ENCODE measurements around the gene HSD17B12.
"Not testable (repeated sequence)": the region's sequence is repeated elsewhere in the genome, so short reads cannot be mapped to it uniquely, and the experiment has no call there.

Gene HSD17B12

DNA sequence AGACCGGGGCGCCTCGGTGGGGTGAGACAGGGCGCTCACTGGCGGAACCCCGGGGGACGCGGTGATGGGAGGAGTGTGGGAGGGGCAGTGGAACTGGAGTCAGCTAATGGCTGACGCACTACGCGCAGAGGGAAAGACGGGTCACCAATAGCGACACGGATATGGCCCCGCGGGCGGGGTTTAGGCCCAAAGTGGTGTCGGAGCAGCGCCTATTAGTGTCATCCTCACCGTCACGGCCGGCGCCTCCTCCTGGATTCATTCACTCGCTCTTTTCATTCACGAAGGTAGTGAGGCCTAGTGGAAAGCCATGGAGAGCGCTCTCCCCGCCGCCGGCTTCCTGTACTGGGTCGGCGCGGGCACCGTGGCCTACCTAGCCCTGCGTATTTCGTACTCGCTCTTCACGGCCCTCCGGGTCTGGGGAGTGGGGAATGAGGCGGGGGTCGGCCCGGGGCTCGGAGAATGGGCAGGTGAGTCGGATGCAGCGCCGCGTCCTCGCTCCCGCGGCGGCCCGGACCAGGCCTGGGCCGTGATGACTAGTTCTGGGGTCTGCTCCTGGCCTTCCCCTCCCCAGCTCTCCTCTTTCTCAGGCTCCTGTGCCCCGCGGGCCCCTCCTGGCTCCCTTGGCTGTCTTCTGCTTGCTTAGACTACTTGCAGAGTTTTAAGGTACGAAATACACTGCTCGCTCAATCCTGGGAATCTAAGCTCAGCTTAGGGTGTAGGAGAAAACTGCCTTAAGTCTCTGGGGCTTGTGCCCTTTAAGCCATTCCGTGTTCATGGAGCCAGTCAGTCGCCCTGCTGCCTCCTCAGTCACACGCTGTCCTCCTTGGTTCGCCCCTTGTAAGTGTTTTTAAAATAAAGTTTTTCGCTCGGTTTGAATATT, at the start of gene HSD17B12:
HSD17B12 (plus strand) TSS at position 218 of the 880 bp plus-strand sequence; CDS start at position 308, 90 bp downstream.
- peak; percentile 97 to 99 (median 98) for DNase-seq

- no peak for DNase-seq
Observed at GRCh38 chr11:43631732-43632131, 48.8 kb upstream of the HSD17B12 start.

- DNase-seq = no peak
Observed at GRCh38 chr11:43632181-43632580, 48.4 kb upstream of the HSD17B12 start.

- DNase-seq = no peak
Observed at GRCh38 chr11:43638717-43639116, 41.8 kb upstream of the HSD17B12 start.

- no peak for DNase-seq
Observed at GRCh38 chr11:43639224-43639623, 41.3 kb upstream of the HSD17B12 start.

- no peak for DNase-seq
Observed at GRCh38 chr11:43639920-43640319, 40.6 kb upstream of the HSD17B12 start.

- DNase-seq = peak; percentile 82 to 89 (median 87)
Observed at GRCh38 chr11:43643898-43644620, 36.5 kb upstream of the HSD17B12 start.

DNA sequence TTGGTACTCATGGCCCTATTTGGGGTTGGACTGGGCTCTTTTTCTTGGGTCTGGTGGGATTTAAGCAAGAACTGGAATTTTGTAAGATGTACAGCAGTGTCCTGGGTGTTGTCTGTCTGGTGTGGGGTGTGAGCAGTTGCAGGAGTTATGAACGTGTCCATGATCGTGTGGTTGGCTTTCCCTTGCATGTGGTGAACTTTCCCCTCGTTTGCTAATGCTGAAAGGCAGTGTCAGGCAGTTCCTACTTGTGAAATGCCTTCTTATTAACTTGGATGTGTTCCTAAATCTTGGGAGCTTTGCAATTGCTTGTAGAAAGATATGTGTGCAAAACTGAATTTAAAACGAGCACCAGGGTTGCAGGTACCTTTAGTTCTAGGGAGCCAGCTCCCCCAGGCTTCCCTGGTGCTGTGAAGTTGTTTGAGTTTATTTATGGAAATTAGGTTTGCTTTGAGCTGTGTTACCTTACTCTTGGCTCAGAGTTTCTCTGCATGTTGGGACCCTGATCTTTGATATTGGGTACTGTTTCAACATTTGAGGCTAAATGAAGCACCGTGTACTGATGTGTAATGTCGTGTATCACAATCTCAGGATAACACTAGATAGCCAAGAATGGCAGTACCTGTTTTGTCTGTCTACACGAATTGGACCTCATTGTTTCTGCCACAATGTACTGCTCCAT, 35.8 kb upstream of the HSD17B12 start:
- no peak for DNase-seq

GRCh38 chr11:43646767-43647166, 33.8 kb upstream of the HSD17B12 start:
- DNase-seq = no peak

GRCh38 chr11:43648888-43649287, 31.6 kb upstream of the HSD17B12 start:
- no peak for DNase-seq

DNA sequence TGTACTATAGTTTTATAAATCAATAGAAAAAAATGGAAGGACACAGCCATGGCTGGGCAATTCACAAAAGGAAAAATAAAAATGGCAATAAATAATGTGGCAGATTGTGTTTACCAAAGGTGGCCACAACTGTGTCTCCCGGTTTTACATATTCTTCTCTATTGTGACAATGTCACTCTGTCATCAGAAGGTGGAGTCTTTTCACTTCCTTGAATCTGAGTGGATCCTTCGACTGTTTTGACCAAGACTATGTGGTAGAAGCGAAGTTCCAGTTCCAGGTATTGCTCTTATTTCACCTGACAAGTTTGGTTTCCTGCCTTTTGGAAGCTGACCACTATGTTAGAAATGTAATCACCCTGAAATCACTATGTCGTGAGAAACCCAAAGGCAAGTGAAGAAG, 31.0 kb upstream of the HSD17B12 start:
- no peak for DNase-seq

DNA sequence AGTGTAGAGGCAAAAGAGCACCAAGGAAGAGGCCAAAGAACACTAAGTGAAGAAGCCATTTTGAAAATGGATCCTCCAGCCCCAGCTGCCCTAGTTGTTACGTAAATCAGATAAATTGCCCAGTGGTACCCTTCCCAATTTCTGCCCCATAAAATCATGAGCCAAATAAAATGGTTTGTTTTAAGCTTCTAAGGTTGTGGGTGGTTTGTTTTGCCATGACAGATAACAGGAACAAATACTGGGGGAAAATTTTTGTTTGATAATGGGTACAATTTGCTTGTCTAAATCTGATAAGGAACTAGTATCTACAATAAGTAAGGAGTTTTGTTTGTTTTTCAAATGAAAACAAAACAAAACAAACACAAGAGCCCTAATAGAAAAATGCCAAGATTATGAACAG, 30.6 kb upstream of the HSD17B12 start:
- DNase-seq = no peak

- DNase-seq = not testable (repeated sequence)
Observed at GRCh38 chr11:43663018-43663417, 17.5 kb upstream of the HSD17B12 start.

DNA sequence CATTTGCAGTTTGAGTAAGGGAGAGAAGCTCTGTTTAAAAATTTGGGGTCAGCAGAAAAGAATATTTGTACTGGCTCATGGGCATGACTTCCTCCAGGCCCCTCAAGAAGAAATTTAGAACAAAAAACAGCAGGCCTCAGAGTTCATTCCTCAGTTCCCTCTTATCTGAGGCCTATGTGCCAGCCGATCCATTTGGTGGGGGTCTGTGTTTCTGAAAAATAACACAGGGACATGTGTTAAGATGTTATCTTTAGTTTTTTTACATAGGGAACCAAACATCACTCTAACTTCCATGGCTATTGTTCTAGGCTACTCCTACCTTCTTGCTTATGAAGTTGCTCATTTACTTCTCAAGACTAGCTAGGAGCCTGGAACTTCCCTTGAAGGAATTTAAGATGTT, 16.2 kb upstream of the HSD17B12 start:
- DNase-seq = no peak

GRCh38 chr11:43671284-43671683, 9.3 kb upstream of the HSD17B12 start:
- DNase-seq = not testable (repeated sequence)

- no peak for DNase-seq
Observed at GRCh38 chr11:43674560-43674959, 6.0 kb upstream of the HSD17B12 start.

GRCh38 chr11:43676933-43677332, 3.6 kb upstream of the HSD17B12 start:
- peak in 1 of 3 experiments; percentile 3 for DNase-seq

GRCh38 chr11:43681401-43681942, 934 bp downstream of the HSD17B12 start:
- peak in 1 of 3 experiments; percentile 74 for DNase-seq

DNA sequence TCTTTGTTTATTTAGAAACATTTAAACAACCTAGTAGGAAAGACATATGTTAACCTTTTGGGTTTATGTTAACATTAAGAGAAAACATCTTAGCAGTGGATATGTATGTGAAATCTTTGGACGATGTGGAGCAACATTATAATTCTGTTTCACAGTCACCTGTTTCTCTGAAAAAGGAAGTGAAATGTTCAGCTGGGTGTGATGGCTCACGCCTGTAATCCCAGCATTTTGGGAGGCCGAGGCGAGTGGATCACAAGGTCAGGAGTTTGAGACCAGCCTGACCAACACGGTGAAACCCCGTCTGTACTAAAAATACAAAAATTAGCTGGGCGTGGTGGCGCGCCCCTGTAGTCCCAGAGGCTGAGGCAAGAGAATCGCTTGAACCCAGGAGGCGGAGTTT, 1.5 kb downstream of the HSD17B12 start:
- DNase-seq = not testable (repeated sequence)

GRCh38 chr11:43685440-43685839, 4.9 kb downstream of the HSD17B12 start:
- no peak for DNase-seq

DNA sequence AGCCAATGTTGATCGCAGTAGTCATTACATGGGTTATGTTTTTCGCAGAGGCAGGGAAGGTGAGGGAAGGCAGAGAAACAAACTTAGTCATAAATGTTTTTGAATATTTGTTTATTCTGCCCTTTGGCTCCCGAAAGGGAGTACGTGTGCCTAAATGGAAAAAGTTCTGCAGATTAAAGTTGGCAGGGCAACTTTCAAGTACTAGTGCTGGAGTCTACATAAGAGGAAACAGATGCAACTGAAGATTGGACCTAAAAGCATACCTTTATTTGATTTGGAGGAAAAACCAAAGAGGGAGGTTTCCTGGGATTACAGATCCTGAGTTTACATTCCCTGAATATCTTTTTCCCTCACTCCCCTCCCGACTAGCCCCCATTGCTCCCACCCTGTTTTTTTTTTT, 5.7 kb downstream of the HSD17B12 start:
- DNase-seq = no peak

DNA sequence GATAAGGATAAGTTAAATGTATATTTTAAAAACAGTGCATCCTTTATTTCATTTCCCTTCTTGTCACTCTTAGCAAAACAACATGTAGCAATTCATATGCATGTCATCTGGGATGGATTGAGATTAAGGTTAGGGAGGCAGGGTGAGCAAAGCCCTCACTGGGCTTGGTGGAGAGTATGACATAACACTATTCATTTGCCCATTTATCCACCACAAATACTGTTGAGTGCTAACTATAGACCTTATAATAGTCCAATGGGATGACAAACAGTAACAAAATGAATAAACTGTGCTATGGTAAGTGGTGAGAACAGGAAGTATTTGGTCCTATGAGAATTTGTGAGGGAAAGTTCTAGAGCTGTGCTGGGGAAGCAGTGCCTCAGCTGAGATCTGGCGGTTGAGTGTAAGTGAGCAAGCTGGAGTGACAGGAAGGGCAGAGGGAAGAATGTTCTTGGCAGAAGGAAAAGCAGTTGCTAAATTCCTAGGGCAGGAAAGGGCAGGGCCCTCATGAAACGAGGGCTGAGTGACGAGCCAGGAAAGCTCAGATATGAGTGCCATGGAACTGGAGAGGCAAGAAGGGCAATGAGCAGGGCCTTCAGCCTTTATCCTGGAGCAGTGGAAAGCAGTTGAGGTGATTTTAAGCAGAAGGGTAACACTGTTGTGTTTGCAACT, 6.7 kb downstream of the HSD17B12 start:
- DNase-seq = no peak

DNA sequence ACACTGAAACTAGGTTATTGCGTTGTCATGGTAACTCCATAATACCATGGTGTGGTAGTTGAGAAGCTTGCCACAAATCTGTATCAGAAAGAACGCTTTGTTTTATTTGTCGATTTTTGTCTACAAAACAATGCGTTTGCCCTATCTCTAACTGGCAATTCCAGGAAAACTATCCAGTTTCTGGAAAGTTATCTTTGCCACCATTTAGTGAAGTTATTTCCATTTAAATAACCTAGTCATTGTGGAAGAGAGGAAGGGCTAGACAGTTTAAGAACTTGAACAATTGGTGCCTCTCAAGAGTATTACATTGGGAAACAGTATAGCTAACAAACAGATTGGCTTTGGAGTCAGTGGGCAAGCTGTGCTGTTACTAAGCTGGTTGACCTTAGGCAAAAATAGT, 7.9 kb downstream of the HSD17B12 start:
- no peak for DNase-seq

All from NCI-H1417 (cell line).